GM10847 (cell line): Measurements from ENCODE around the gene NDFIP1.

Experiments used
- POLR2A ChIP-seq: IDR thresholded peaks from 2 replicates; pipeline ENCODE4 v1.6.1; 2011; ENCODE audit not compliant: insufficient read length; ENCODE audit errors: extremely low read depth

The NDFIP1 gene

DNA sequence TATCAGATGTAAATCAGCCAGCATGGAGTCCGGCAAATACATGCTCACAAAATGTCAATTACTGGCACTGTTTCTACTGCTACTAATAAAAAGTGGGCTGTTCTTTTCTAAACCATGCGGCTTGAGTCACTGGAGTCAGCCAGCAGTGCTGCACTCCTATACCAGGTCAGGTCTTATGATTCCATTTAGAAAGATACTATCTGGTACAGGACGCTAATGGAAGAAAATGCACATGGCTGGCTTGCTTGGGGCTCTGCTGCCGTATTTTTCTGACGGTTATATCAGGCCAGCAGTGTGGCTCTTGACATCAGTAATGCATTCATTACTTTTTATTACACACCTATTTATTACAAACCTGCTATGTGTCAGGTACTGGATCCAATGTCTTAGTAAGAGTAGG is 74.3 kb downstream of the NDFIP1 start:
- no peak for TF ChIP-seq POLR2A

DNA sequence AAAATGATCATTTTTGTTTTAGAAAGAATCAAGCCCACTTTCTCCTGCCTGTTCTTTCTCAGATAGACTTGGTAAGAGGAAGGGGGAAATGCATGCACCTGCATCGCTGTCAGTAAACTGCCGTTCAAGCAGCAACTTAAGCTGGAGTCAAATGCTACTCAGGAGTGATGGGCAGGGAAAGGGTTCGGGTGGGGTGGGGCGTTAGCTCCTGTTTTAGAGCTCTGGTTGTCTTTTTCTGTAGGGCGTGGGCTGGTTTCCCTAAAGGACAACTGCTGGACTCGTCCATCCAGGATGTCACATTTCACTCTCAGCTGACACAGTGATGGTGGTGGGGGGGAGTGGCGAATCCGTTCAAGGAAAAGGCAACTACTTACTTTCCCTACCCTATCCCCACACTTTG is 75.0 kb downstream of the NDFIP1 start:
- no peak for TF ChIP-seq POLR2A

DNA sequence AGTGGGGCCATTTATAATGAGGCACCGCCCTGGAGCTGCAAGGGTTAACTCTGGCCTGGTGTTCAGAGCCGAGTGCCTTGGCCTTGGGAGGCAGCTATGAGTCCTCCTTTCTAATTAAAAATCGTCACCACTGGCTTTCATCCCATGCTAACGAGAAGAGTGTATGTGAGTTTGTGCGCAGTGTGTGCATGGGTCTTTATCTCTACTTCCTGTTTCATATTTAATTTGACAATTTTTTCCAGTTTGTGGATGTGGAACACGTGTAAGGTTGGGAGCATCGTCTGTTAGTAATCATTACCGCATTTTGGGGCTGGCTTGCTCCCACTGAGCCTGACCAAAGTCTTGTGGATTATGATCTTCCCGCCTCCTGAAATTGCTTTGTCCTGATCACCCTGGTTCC is 76.4 kb downstream of the NDFIP1 start:
- TF ChIP-seq POLR2A, result no peak

DNA sequence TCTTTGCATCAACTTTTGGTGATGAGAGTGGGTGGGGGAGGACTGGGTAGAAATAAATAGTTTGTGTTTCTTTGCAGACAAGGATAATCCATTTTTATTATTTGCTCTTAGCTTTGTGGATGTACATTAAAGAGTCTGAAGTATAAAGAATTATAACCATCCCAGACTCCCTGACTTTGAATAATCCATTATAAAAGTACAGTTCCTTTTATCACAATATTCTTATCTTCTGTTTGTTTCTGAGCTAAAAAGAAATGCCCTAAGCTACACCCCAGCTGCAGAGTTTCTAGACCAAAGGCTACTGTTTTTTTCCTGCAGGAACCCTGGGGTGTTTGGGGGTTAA is 77.9 kb downstream of the NDFIP1 start:
- no peak for TF ChIP-seq POLR2A

DNA sequence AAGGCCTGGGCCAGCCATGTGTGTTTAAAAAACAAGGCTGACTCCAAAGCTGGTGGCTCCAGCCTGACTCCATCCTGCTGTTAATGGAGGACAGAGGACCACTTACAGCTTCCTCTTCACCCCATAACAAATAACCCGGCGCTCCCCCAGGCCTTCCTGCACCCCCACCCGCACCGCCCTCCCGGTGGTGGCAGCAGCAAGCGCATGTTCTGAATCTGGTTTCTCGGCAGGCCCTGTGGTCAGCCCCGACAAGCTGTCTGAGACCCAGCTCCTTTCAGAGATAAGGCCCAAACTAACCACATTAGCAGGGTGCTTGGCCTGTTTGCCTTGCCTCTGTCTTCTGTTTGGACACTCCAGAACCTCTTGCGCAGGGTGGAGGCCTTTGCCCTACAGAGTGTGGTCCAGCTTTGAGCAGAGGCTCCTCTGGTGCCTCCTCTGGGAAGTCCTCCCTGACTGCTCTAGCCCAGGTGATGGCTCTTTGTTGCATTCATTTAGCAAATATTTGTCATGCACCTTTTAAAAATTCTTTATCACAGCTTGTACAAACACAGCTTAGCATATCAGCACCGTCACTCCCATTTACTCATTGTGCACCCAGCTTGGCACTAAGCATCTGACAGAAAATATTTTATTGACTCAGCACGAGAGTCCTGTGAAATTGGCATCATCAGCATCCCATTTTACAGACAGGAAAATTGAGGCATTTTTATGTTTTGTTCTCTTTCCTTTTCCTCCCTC is 78.4 kb downstream of the NDFIP1 start:
- TF ChIP-seq POLR2A, result no peak

DNA sequence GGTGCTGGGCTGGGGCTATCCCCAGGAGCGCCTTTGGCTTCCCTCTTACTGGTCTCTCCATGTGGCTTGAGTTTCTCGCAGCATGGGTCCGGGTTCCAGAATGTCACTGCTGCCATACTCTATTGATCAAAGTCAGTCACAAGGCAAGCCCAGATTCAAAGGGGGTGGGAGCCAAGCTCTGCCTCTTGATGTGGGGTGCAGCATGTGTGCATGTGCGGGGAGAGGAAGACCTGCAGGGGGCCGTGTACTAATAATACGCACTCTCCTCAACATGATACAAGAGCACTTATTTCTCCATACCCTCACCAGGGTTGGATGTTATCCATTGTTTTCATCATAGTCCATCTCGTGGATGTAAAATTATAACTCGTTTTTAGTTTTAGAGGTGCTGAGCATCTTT is 81.2 kb downstream of the NDFIP1 start:
- no peak for TF ChIP-seq POLR2A

DNA sequence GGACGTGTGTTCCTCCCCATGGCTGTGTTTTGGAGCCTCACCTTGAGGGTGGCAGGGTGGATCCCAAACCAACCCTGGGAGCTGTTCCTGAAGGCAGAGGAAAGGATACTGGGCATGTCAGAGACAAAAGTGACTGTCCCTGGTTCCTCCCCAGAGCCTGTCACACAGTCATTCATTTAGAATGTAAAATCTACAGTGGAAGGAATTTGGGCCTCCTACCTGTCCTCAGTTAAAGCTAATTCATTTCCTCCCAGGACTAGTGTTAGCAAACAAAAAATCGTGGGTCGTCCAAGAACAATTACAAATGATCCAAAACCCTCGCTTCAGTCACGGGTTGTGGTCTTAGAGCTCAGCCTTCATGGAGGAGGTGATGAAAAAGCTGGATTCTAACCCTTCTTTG is 83.2 kb downstream of the NDFIP1 start:
- TF ChIP-seq POLR2A, result no peak

DNA sequence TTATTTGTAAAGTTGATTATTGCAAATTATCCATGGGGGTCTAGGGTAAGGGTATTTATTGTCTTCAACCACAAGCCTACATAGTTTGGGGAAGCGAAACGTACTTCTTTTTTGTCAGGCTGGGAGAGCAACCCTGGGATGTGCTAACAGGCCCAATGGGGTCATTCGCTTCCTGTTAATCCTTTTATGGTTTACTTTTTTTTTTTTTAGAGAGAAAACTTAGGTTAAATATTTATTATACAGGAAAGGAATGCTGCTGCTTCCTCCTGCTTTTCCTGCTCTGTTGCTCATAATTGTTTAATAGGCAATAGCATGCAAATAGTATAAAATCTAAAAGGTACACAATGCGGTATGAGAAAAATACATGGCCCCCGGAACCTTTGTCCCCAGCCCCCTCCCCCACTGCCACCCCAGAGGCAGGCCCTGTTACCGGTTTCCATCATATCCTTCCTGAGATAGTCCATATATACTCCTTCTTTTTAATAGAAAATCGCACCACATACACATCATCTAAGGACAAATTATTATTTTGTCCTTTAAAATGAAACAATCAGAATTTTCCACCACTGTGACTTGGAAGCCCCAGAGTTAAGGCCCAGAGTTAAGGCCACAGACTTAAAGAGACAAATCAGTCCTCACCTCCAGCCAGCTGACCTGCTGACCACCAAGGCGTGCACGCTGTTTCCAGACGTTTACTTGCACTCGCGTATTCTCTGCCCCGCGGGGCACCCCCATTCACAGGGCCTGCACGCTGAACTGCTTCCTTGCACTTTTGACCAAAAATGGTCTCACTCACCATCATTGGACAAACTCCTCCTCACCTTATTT is 83.9 kb downstream of the NDFIP1 start:
- no peak for TF ChIP-seq POLR2A

DNA sequence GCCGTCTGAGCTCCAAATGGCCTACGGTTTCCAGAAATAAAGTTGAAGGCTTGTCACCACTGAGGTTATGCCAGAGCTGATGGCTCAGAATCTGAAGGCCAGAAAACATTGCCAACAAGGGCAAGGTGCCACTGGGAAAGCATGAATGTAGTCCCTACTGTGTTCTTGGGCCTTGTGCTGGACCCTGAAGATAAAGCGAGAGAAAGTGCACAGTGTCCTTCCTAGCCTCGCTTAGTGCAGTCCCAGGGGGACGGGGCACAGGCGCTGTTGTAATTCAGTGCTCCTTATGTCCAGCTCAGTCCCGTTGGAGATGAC is 84.5 kb downstream of the NDFIP1 start:
- no peak for TF ChIP-seq POLR2A

DNA sequence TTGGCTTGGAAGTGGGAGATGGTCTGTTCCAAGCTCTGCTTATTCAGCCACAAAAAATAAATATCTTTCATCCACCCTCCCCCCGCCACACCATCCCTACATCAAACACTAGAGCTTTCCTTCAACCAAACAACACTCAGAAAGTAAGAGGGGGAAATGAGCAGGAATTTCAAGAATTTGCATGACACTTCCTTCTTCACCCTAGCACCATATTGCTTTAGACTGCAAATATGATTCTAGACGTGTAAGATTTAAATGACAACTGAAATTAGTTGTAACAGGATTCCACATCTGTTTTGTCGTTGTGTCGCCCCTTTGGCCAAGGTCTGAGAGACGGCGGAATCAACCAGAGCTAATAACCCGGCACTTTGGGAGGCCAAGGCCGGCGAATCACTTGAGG is 88.5 kb downstream of the NDFIP1 start:
- TF ChIP-seq POLR2A, result no peak

DNA sequence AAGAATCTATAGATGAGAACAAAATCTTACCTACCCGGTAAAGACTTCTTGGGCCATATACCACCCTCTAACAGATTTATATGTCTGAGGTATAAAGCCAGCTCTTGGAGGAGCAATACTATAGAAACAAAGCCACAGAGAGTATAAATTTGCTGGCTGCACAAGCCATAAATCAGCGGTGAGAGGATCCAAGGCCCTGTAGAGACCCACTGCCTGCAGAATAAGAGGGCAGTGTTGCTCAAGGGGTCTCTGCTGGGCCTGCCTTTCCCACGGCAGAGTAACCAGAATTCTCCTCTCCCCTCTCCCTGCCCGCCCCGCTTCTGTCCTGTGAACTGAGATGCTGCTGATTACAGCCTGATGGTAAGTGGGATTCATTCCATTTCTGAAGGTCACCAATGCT is 89.2 kb downstream of the NDFIP1 start:
- TF ChIP-seq POLR2A, result no peak

DNA sequence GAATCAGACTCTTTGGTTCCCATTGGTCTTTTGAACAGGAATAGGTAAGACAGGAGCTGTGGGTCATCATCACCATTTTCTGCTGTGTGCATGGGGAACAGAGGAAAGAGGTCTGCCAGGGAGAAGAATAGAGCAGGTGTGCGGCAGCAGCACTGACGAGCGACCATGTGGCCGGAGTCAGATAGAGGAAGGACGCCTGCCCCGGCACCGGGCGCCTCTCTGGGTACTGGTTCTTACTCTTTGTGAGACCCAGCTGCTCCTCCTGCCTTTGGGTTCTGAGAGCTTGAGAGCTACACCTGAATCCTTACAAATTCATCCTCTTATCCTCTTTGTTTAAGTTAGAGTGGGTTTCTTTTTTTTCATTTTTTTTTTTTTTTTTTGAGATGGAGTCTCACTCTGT is 90.8 kb downstream of the NDFIP1 start:
- TF ChIP-seq POLR2A, result no peak

DNA sequence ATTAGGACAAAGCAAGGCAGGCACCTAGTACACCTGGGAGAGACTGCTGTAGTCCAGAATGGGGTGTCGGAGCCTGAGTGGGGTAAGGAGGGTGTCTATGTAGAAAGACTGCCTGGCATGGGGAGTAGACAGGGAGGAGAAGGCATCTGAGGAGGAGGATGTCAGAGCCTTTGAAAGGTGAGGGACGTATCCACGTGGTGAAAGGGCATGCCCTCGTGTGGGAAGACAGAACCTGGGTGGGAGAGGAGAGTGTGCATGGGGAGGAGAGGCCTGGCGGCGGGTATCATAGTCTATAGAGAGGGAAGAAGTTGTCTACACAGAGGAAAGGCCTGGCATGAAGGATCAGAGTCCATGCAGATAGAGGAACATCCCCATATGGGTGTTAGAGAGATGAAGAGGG is 91.8 kb downstream of the NDFIP1 start:
- no peak for TF ChIP-seq POLR2A

DNA sequence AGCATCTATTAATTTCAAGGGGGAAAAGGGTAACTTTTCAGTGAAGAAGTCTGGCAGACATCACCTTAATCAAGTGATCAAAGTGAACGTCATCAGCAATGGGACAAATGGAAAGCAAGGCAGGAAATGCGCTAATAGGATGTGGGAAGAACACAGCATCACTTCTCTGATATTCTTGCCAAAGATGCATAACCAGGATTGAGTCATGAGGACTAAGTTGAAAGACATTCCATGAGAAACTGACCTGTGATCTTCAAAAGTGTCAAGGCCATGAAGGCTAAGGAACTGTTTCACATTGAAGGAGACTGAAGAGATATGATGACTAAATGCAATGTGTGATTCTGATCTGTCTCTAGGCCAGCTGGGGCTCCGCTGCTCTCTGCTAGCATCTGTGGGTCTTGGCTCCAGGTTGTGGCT is 92.9 kb downstream of the NDFIP1 start:
- TF ChIP-seq POLR2A, result no peak

DNA sequence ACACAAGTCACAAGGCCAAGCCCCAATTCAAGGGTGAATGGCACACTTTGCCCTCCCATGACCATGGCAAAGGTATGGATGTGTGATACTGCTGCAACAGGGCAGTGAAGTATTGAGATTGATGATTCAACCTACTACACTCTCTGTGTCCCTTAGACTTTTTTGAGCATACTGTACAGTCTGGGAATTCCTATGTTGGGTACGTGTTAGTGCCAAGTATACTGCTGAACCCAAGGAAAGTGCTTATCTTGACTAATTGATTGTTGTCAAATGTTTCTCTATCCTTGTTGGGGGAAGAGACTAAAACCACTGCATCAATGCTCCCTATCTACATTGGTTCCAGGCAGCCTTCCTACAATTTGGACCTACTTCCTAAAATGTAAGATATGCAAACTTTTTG is 93.7 kb downstream of the NDFIP1 start:
- TF ChIP-seq POLR2A, result no peak
